Activated CD4-positive, alpha-beta T cell treated with anti-CD3 and anti-CD28 coated beads, Interleukin-2, amount 10 ng/mL, durations not matched to agents 24 days and 14 days (primary cell): ENCODE measurements around the gene RNF148. TPM values are rescaled to one million over a fixed set of nuclear protein-coding genes. Genes with fewer than 3 reads are reported as not detected.

Experiments used
- DNase-seq: peaks from one replicate; pipeline ENCODE4 v3.0.0; 2022
- H3K27ac Mint-ChIP-seq: one replicate; pipeline ENCODE4 v1.8.0; 2022; ENCODE audit warnings: mild to moderate bottlenecking, mixed read lengths
- H3K27me3 Mint-ChIP-seq: one replicate; pipeline ENCODE4 v1.8.0; 2022; ENCODE audit warnings: mixed read lengths
- H3K36me3 Mint-ChIP-seq: one replicate; pipeline ENCODE4 v1.8.0; 2022; ENCODE audit warnings: low read depth, mild to moderate bottlenecking, mixed read lengths
- H3K4me1 Mint-ChIP-seq: one replicate; pipeline ENCODE4 v1.8.0; 2021; ENCODE audit warnings: mixed read lengths
- H3K4me3 Mint-ChIP-seq: one replicate; pipeline ENCODE4 v1.8.0; 2022; ENCODE audit warnings: mild to moderate bottlenecking, moderate library complexity, mixed read lengths
- H3K9me3 Mint-ChIP-seq: one replicate; pipeline ENCODE4 v1.8.0; 2021; ENCODE audit warnings: mixed read lengths
- intact Hi-C: fragments of 100-400 bp; cut with micrococcal nuclease; formaldehyde crosslinking; loops from one replicate; pipeline ENCODE4 v1.15.1; 2023
- total RNA-seq: library from RNA; stranded (reverse); gene quantifications from 2 replicates; pipeline ENCODE4 v1.2.3, GENCODE V29; 2022

RNF148 gene
- total RNA-seq, 1 donor from 2014 or later, result not detected

DNA sequence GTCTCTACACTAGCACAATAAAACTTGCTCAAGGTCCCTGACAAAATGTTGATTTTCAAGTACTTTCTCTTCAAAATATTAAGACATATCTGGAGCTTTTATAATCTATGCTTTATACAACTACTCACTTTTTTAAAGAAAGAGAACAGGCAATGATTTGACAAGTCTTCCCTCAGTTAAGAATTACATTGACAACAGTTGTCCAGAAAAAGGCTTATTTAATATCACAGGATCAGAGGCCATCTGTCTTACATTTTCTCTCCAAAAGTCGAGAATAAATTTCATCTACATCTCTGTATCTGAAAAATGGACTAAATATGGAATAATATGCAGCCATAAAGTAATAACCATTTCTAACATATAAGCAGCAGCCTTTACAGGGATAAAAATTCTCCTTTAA, 8.2 kb upstream of the RNF148 start:
- Mint-ChIP-seq H3K27me3 (no peaks in the 10 kb centered on the region), H3K4me3 (no peak overlapping the region), H3K9me3 (no peaks in the 10 kb centered on the region), H3K36me3 (no peaks in the 10 kb centered on the region), H3K27ac (no peak overlapping the region), H3K4me1 (no peaks in the 10 kb centered on the region)
- no peak for DNase-seq
- intact Hi-C loops, result no loop called here

DNA sequence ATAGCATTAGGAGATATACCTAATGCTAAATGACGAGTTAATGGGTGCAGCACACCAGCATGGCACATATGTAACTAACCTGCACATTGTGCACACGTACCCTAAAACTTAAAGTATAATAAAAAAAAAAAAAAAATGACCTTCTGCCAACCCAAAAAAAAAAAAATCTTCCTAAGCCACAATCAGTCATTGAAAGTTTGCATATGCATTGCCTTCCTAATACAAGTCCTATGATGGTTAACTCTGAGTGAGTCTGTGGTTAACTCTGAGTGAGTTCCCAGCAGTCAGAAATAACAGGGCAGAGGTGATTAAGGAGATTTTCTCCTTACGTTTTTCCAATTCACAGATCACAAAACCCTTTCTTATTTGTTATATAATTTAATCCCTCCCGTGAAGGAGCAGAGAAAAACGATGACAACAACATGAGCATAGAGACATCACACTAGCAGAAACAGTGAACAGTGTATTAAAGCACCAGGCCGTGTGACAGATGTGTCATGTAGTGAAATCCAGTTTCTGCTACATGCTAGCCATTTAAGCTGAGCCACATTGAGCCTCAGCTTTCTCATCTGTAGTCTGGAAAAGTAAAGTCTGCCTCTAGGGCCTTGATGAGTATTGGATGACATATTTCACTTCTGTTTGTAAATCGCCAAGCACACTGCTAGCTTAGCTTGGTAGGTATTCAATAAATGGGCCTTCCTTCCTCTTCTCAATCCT, 7.4 kb upstream of the RNF148 start:
- intact Hi-C loops, result no loop called here
- no peaks in the 10 kb centered on the region for H3K9me3 Mint-ChIP-seq
- H3K27me3 Mint-ChIP-seq, result no peaks in the 10 kb centered on the region
- no peak for DNase-seq
- no peak overlapping the region for H3K27ac Mint-ChIP-seq
- no peaks in the 10 kb centered on the region for H3K36me3 Mint-ChIP-seq
- H3K4me1 Mint-ChIP-seq, result no peaks in the 10 kb centered on the region
- no peak overlapping the region for H3K4me3 Mint-ChIP-seq

DNA sequence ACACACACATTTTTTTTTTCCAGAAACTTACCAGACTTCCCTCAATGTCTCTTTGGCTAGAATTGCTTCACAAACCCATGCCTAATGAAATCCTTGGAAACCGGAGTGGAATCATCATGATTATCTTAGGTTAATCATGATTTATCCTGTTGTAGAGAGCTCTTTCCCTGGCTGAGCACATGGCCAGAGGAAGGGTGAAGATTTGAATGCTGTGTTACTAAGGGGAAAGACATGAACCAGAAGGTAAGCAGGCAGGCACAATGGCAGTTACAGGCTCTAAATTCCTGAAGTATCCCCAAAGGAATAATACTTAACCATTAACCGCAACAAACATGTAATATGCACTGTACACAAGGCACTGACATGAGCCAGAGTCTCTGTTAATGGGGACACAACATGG, 4.1 kb upstream of the RNF148 start:
- Mint-ChIP-seq H3K27me3 (no peaks in the 10 kb centered on the region), H3K27ac (no peak overlapping the region), H3K9me3 (no peaks in the 10 kb centered on the region), H3K36me3 (no peaks in the 10 kb centered on the region), H3K4me1 (no peaks in the 10 kb centered on the region), H3K4me3 (no peak overlapping the region)
- intact Hi-C loops, result no loop called here
- DNase-seq, result no peak

DNA sequence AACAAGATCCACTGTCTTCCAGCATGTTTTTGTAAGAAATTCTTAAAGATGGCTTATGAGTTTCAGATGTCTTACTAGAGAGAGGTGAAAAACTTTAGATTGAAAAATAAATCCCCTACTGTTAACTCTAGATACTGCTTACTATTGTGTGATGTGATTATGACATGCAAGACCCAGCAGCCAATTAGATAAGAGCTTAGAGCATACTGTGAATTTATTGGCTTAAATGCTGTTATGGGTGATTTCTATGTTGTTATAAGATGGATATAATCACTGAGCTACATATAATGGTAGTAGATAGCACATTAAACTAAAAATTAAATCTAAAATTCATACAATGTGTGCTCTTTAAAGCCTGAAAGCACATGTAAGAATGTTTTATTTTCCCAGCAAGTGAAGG, 3.7 kb downstream of the RNF148 start, which contains the start of gene RNF133:
Gene RNF133, minus strand, starts transcription at position 101 of the 400 bp plus-strand sequence. CDS start 199 bp downstream, outside the sequence.
- intact Hi-C loops, result no loop called here
- H3K36me3 Mint-ChIP-seq, result no peaks in the 10 kb centered on the region
- no peak within 1 kb of the TSS for H3K4me3 Mint-ChIP-seq
- no peaks in the 10 kb centered on the region for H3K27me3 Mint-ChIP-seq
- no peaks in the 10 kb centered on the region for H3K4me1 Mint-ChIP-seq
- no peak within 1 kb of the TSS for H3K27ac Mint-ChIP-seq
- H3K9me3 Mint-ChIP-seq, result no peaks in the 10 kb centered on the region
- no peak for DNase-seq

DNA sequence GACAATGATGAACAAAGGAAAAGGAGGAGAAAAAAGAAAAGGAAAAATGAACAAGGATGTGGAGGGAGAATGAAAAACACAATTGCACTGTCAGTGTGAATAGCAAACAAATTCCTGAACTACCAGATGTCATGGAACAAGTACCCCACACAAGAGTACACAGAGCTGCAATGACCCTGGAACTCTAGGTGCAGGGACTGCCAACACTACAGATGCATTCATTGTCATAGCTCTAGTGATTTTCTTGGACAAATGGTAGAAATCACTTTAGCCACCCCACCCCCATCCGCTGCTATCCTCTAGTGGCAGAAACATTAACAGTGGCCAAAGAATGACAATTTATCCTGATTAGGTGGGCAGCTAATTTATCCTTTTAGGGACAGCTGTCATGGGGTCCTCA, 6.9 kb downstream of the RNF148 start:
- no peaks in the 10 kb centered on the region for H3K27me3 Mint-ChIP-seq
- H3K27ac Mint-ChIP-seq, result no peak overlapping the region
- H3K4me3 Mint-ChIP-seq, result no peak overlapping the region
- peaks cover 3% of the 10 kb centered on the region for H3K9me3 Mint-ChIP-seq
- DNase-seq, result no peak
- intact Hi-C loops, result no loop called here
- no peaks in the 10 kb centered on the region for H3K4me1 Mint-ChIP-seq
- no peaks in the 10 kb centered on the region for H3K36me3 Mint-ChIP-seq

DNA sequence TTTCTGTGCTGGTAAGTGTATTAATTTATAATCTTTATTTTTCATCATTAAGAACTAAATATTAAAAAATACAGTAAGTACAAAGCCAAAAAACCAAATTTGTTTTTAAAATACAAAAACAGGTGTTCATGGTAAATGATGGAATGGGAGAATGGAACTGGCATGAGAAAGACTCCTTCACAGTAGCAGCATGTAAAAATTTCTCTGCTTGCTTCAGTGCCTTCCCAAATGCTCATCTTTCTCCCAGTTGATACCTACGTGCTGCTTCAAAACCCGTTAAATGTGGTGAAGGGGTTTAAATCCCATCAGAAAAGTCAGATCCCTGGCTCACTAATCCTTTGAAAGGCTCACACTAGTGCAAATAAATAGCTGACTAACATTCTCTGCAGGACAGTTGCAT, 8.0 kb downstream of the RNF148 start:
- H3K27me3 Mint-ChIP-seq, result no peaks in the 10 kb centered on the region
- intact Hi-C loops, result no loop called here
- H3K36me3 Mint-ChIP-seq, result no peaks in the 10 kb centered on the region
- no peaks in the 10 kb centered on the region for H3K4me1 Mint-ChIP-seq
- H3K9me3 Mint-ChIP-seq, result peaks cover 3% of the 10 kb centered on the region
- H3K4me3 Mint-ChIP-seq, result no peak overlapping the region
- H3K27ac Mint-ChIP-seq, result no peak overlapping the region
- no peak for DNase-seq

DNA sequence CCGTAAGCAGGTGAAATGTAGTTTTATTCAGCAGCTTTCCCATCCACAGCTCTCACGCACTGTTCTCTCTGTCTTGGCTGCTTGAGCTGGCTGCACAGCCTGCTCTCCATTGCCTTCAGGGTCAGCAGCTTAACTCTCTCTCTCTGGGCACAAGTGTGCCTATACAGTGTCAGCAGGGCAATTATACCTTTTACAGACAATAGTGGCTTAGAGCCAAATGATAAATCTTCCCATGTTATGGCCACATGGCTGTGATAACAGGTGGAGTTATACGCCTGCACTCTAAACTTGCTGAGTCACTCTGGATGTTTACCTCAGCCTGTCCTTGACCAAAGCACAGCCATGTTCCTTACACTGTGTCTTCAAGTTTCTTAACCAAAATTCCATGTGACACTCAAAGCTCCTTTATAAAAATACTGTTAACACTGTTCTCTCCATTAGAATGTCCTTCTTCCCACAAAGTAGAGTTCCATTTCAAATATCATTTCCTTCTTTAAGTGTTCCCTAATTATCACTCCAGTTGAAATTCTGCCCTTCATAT, 9.9 kb downstream of the RNF148 start:
- no peak for DNase-seq
- Mint-ChIP-seq H3K27me3 (no peaks in the 10 kb centered on the region), H3K9me3 (peaks cover 3% of the 10 kb centered on the region), H3K36me3 (no peaks in the 10 kb centered on the region), H3K4me1 (no peaks in the 10 kb centered on the region), H3K27ac (no peak overlapping the region), H3K4me3 (no peak overlapping the region)
- intact Hi-C loops, result no loop called here

DNA sequence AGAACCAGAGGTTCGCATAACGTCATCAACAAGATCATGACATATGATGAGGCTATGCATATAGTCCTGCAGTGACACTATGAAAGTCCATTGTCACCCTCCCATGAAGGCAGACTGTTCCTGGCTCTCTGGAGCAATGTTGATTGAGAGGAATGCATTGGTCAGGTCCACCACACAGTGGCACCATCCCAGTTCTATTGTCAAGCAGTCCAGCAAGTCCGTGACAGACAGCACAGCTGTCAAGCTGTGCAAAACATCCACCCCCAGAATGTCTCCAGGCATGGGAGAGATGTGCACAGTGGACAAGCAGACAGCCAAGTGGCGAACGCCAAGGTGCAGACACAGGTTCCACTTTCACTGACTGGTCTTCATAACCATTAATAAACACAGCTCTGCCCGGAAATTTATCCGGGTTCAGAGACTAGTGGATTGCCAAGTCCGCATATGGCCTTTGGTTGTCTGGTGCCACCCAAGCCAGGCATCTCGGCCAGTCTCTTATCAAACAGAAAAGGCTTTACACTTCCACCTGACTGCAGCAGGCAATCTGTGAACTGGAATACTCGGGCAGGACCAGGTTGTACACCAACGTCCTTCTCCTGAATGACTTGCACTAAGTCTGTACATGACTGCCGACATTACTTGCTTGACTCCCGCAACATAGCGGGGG, 11.0 kb downstream of the RNF148 start:
- H3K36me3 Mint-ChIP-seq, result no peaks in the 10 kb centered on the region
- no peak overlapping the region for H3K27ac Mint-ChIP-seq
- no peak for DNase-seq
- H3K9me3 Mint-ChIP-seq, result peaks cover 3% of the 10 kb centered on the region
- H3K4me1 Mint-ChIP-seq, result no peaks in the 10 kb centered on the region
- no peak overlapping the region for H3K4me3 Mint-ChIP-seq
- intact Hi-C loops, result no loop called here
- no peaks in the 10 kb centered on the region for H3K27me3 Mint-ChIP-seq

DNA sequence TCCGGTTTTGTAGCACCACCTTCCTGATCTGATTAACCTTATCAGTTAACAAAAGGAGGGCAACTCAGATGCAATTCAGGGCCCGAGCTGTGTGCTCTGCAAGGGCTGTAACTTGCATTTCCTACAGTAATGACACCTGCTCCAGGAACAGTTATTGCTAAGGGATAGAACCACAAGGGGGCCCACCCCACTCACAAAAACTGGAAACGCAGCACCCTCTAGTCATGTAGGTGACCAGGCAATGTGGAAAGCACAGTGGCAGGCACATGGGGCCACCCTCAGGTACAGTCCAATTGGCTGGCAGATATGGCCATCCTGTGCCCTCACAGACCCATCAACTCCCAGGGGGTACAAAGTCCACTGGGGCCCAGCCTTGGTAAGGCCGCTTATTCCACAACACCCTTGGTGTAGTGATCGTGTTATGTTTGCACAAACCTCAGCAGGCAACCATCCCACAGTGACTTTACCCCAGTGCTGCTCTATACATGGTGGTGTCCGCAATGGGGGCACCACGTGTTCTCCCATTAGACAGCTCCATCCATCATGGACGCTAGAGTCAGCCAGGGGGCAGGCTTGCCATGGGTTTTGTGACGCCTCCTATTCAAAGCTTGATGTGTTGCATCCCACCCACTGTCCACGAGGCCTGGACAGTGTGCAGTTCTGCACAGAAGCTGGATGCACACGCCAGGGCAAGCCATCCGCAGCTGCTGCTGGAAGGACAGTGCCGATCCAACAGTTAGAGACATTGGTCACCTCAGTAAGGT, 13.2 kb downstream of the RNF148 start:
- H3K27me3 Mint-ChIP-seq, result no peaks in the 10 kb centered on the region
- H3K4me3 Mint-ChIP-seq, result no peak overlapping the region
- no peaks in the 10 kb centered on the region for H3K4me1 Mint-ChIP-seq
- H3K9me3 Mint-ChIP-seq, result peaks cover 3% of the 10 kb centered on the region
- H3K36me3 Mint-ChIP-seq, result no peaks in the 10 kb centered on the region
- no peak overlapping the region for H3K27ac Mint-ChIP-seq
- intact Hi-C loops, result no loop called here
- DNase-seq, result no peak

DNA sequence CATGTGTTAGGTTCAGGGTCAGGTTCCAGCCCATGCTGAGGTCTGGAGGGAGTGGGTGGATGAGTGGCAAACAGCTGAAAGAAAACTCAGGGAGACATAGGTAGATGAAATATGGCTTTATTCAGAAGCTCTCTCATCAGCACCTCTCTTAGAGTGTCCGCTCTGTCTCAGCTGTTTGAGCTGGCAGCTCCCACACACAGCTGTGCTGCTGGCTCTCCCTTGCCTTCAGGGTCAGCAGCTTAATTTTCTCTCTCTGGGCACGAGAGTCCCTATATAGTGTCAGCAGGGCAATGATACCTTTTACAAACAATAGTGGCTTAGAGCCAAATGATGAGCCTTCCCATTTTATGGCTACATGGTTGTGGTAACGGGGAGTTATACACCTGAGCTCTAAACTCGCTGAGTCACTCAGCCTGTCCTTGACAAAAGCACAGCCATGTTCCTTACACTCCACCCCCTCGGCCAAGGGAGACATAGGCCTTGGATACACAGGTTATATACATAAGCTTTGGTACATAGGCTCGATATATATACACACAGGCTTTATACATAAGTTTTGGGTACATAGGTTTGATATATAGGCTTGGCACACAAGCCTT, 14.2 kb downstream of the RNF148 start:
- Mint-ChIP-seq H3K4me1 (no peaks in the 10 kb centered on the region), H3K27me3 (no peaks in the 10 kb centered on the region), H3K9me3 (peaks cover 3% of the 10 kb centered on the region), H3K4me3 (no peak overlapping the region), H3K27ac (no peak overlapping the region), H3K36me3 (no peaks in the 10 kb centered on the region)
- intact Hi-C loops, result no loop called here
- DNase-seq, result no peak

DNA sequence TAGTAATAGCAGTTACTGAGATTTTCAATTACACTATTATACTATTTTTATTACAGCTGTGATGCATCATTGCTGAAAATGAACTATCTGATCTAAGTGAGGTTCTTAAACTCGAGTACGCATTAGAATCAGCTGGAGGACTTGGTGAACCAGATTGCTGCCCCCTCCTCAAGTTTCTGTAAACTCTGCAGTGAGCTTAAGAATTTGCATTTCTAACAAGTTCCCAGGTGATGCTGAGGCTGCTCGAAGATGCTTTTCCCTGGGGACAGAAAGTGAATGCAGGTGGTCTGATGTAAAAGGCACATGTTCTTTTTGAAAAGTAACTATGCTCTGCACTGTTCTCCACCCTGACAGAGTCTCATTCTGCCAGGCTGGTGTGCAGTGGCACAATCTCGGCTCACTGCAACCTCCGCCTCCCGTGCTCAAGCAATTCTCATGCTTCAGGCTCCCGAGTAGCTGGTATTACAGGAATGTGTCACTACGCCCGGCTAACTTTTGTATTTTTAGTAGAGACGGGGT, 16.3 kb downstream of the RNF148 start:
- H3K27ac Mint-ChIP-seq, result no peak overlapping the region
- no peaks in the 10 kb centered on the region for H3K36me3 Mint-ChIP-seq
- no peaks in the 10 kb centered on the region for H3K9me3 Mint-ChIP-seq
- no peaks in the 10 kb centered on the region for H3K4me1 Mint-ChIP-seq
- H3K27me3 Mint-ChIP-seq, result no peaks in the 10 kb centered on the region
- intact Hi-C loops, result no loop called here
- no peak overlapping the region for H3K4me3 Mint-ChIP-seq
- DNase-seq, result no peak

DNA sequence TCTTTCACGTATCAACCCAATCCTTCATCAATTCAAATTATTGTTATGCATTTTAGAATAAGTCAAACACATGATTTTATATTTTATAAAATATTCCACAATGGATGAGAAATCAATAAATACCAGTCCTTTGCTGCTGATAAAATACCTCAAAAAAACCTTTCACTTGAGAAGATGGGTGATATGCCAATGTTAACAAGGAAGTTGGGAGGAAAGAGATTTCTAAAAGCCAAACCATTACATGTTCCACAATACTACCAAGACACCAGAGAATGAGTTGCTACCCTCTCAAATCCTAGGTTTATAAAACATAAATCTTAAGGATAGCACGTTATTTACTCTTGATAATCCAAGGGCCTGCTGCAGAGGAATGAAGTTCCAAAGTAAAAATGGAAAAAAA, 18.2 kb downstream of the RNF148 start:
- Mint-ChIP-seq H3K27me3 (no peaks in the 10 kb centered on the region), H3K9me3 (no peaks in the 10 kb centered on the region), H3K36me3 (no peaks in the 10 kb centered on the region), H3K4me1 (no peaks in the 10 kb centered on the region), H3K27ac (no peak overlapping the region), H3K4me3 (no peak overlapping the region)
- intact Hi-C loops, result no loop called here
- no peak for DNase-seq

DNA sequence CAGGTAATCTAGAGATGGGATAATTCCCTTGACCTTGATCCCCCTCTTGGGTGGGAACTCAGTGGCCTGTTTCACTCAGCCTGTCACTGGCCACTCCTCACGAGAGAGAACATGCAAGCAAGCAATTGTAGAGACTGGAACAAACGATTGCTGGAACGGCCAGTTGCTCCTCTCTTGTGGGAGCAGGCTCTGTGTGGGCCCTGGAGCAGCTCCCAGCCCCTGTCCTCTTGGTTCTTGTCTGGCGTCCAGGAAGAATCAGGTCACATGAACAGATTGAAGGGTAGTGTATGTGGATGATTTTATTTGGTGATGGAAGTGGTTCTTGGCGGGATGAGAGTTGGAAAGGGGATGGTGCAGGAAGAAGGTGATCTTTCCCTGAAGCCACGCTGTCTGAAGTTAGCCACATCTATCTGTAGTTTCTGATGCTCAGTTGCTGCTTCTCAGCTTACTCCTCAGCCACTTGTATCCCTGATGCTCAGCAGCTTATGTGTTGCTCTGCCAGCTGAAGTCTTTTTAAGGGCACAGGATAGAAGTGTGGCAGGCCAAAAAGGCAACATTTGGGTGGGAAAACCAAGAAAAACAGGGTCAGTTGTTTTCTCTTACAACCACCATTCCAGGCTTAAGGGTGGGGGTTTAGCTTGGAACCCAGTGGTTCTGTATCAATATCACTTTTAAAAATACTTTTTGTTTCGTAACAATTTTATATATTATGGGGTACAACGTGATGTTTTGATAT, 19.7 kb downstream of the RNF148 start:
- H3K27ac Mint-ChIP-seq, result no peak overlapping the region
- H3K27me3 Mint-ChIP-seq, result no peaks in the 10 kb centered on the region
- H3K4me3 Mint-ChIP-seq, result no peak overlapping the region
- intact Hi-C loops, result no loop called here
- H3K9me3 Mint-ChIP-seq, result no peaks in the 10 kb centered on the region
- no peak for DNase-seq
- H3K36me3 Mint-ChIP-seq, result no peaks in the 10 kb centered on the region
- no peaks in the 10 kb centered on the region for H3K4me1 Mint-ChIP-seq
